ENCODE data around the gene EGFLAM. TPM values are rescaled to one million over a fixed set of nuclear protein-coding genes. Genes with fewer than 3 reads are reported as not detected.

The EGFLAM gene
- total and polyA plus RNA-seq, 10 of the 15 experiments (the other 5 are each of a cell fraction or from before 2014, with no cell fraction given) = 0.37 TPM; not detected in 9

- no peak for TF ChIP-seq CUX1 (IDR thresholded peaks at IDR 0.05; ENCODE audit: insufficient replicate concordance, low read depth, low read length)
Observed at GRCh38 chr5:38473008-38473407, 214.6 kb downstream of the EGFLAM start (continued).

- Histone ChIP-seq H3K4me2 (ENCODE audit: control insufficient read depth, insufficient read depth) (no peak overlapping the region), H3K27ac (ENCODE audit: control insufficient read depth, insufficient read depth) (no peak overlapping the region), H3K27me3 (replicated peaks in 1 of 2; ENCODE audit: control insufficient read depth in 2 of 2, insufficient read depth in 2 of 2, low read length in 1 of 2) (peaks cover 0 to 2% of the 10 kb centered on the region in 2 experiments; a peak in 2 of 4 replicates), H3K36me3 (ENCODE audit: control insufficient read depth in 2 of 2, insufficient read depth in 2 of 2, low read length in 1 of 2) (no peaks in the 10 kb centered on the region), H3K79me2 (ENCODE audit: control insufficient read depth, insufficient read depth, low read length) (no peaks in the 10 kb centered on the region), H2AFZ (ENCODE audit: control insufficient read depth, low read depth, low read length) (no peak overlapping the region), H4K20me1 (ENCODE audit: control insufficient read depth, insufficient read depth) (no peaks in the 10 kb centered on the region), H3K4me1 (ENCODE audit: control insufficient read depth, insufficient read depth, low read length) (no peaks in the 10 kb centered on the region), H3K4me3 (no peak overlapping the region), H3K9ac (ENCODE audit: control insufficient read depth, insufficient read depth, low read length) (no peak overlapping the region), H3K9me3 (replicated peaks; ENCODE audit: control insufficient read depth, insufficient read depth, low read length) (no peaks in the 10 kb centered on the region)
- no peak for ATAC-seq
- no peak for TF ChIP-seq BHLHE40 (IDR thresholded peaks at IDR 0.05; ENCODE audit: borderline replicate concordance in 1 of 2, low read depth in 2 of 2, low read length in 1 of 2)
- ChIA-PET RAD21 (ENCODE audit: unreplicated experiment) (no interaction called here), SMC1A (ENCODE audit: uncharacterized antibody, unreplicated experiment) (no interaction called here), CTCF (interaction anchor here (1.2 kb wide), 1 partner anchor 36 kb away, joined by 7 read pairs; no protein-coding TSS in a partner anchor), POLR2A (no interaction called here)
- BruUV-seq (replicated peaks) = no TSS peak
- in situ Hi-C loops (cut with MboI) = no loop called here
- intact Hi-C loops (cut with micrococcal nuclease; ENCODE audit: unreplicated experiment) = no loop called here
- 0% methylated on average over 3 of the region's 3 CpGs for WGBS (ENCODE audit: insufficient coverage, insufficient replicate concordance, low lambda C conversion rate, missing lambda C conversion rate)
- DNase-seq (ENCODE audit: low read depth, low spot score) = no peak
- FAIRE-seq = no peak
Observed at GRCh38 chr5:38478166-38478565, 219.8 kb downstream of the EGFLAM start.

Data from GM12878 (cell line).